GM21529 (cell line): Measurements from ENCODE around the gene CXXC4.
A peak's percentile ranks its signal among the peaks of the same experiment; 100 is the strongest.

Source experiments
- ATAC-seq: cut with Tn5 transposase; IDR thresholded peaks from one replicate; pipeline ENCODE4 v1.9.1; 2021; ENCODE audit not compliant: unreplicated experiment

CXXC4 gene

DNA sequence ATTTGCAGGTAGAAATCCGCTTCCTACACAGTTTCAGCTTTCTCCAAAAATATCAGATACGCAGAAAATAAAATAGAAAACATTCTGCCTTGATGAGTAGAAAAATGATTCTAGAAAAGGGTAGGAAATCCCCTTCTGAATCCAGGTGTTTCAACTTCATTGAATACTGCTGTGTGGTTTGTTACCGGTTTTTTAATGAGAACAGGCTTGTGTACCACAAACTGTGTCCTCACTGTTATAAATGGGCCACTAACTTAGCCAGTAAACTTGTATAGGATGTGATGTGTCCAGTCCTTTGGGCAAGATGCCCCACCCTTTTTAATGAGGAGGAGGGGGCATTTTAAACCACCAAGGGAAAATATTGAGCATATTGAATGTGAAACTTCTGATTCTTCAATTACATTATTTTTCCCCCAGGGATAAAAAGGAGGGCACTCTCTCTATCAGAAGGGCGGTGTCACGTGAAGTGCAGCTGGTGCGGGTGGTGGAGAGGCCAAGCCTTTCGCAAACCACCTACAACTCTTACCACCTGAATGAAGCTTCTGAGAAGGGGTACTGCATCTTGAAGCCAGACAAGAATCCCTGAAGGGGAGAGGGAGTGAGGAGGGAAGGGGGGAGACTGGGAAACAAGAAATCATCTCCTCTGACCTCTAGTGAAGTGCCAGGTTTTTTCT lies 4.5 kb downstream of the CXXC4 start:
- peak; percentile 34 for ATAC-seq

DNA sequence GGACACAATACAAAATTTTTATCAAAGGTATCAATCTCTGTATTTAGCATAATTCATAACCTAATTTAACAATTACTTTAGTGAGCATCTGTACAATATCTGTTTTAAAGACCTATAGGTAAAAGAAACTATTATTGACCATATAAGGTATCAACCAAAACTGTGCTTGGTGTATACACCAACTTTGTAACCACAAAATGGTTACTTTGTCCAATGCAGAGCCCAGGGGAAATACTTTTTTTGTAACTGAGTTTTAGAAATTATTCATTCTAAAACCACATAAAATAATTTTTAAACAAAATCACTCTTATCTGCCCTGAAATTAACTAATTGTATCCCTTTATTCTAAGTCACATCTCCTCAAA lies 5.0 kb downstream of the CXXC4 start:
- peak; percentile 25 for ATAC-seq

- no peak for ATAC-seq
Measured at GRCh38 chr4:104488151-104488550, 6.5 kb downstream of the CXXC4 start.

DNA sequence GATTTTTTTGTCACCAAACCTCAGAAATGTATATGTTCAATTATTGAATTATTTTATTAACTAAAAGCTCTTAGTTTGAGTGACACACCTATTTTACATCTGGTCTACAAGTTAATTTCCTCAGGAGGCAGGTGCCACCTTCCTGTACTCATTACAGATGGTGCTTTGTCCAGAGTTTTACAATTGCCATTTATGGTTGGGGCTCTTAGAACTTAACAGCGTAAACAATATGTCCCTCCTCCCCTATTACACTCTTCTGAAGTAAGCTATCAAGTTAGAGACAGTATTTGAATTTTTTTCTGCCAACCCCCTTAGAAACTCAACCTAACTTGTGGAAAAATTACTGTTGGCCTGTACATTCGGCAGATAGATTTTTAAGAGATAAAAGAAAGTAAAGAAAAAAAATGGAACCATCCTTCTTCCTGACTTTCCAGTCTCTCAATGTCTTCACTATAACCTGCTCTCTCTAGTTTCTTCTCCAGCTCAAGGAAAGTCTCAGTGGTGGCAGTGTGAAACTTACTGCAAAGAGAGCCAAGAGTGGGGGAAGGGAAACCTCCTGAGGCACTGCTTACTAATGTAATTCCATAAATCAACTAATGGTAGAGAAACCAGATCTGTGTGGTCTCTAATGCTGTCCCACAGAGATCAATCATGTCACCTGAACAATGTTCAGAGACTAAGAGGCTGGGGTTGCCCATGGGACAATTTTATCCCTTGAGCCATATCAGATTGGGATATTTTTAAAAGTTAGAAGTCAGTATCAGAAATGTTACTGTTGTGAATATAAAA lies 7.8 kb downstream of the CXXC4 start:
- ATAC-seq: no peak

DNA sequence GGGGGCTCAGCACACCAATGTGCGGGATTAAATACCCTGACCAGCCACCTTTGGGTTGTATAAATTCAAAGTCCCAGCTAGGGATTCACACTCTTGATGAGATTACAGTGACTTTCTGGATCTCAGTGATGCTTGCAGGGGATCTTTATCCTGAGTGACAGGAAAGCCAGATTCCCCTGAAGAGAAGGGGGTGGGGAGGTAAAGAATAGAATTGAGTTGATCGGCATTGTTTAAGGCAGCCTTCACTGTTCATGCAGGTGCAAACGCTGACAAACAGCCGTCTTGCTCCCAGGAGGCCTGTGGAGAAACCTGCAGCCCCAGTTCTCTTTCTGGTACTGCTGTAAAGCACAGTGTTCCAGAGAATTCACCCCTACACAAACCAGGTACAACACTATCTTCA lies 19.0 kb downstream of the CXXC4 start:
- ATAC-seq: no peak

- ATAC-seq: no peak
Measured at GRCh38 chr4:104472766-104473165, 21.9 kb downstream of the CXXC4 start.

DNA sequence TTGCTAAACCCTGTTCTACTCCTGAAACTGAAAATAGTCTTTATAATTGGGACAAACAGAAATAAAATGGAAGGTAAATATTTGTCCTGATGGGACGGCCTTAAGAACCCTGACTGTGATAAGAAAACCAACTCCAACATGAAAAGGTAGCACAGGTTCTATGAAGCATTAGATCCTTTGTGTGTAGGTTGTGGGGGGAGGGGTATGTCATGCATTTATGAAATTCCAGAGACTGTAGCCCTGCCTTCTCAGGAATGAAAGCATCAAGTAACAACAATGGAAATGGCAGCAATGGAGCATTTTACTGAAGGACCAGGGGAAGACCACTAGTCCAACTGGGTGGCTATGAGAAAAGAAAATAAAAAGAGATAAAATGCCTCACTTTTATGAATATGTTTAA lies 23.9 kb downstream of the CXXC4 start:
- ATAC-seq: no peak

- no peak for ATAC-seq
Measured at GRCh38 chr4:104469794-104470193, 24.9 kb downstream of the CXXC4 start.

- ATAC-seq: no peak
Measured at GRCh38 chr4:104465619-104466018, 29.1 kb downstream of the CXXC4 start.

DNA sequence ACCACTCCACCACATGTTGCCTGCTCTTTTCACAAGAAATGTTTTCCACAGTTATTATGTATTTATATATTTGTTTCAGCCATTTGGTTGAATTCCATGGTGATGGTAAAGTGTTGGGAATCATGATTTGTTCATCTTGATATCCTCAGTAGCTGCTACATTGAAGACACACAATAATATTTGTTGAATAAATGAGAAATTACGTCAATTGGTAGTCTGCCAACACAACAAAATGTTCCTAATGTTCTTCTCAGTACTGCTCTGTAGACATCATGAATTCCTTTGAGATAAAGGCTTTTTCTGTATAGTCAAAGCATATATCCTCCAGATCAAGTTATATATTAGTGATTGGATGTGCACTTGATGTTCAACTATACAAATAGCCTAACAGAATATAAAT lies 29.5 kb downstream of the CXXC4 start:
- no peak for ATAC-seq

- ATAC-seq: no peak
Measured at GRCh38 chr4:104462641-104463040, 32.1 kb downstream of the CXXC4 start.

DNA sequence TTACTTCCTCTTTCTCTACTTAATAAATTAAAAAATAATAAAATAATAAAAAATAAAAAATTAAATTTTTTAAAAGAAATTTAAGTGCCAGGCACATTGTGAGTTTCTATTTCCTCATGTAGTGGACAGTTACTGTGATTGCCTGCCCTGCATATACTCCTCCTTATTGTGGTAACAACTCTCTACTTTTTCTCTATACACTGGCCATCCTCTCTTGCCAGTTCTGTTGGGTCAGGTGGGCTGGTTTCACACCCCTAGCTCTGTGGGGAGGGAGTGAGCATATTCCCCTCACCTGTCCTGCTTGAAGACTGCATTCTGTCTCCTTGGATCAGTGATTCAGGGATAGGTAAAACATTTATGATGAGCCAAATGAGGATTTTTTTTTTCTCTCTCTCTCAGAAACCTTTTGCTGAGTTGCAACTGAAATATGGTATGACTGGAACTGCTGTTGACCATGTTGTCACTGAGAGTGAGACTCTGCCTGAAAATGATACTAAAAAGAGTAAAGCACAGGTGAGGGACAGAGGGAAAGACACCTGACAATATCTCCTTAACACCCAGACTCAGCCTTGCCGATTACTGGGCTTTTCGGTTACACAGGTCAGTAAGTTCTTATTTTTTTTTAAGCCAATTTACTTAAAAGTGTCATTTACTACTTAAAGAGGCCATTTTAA lies 37.2 kb downstream of the CXXC4 start:
- ATAC-seq: peak; percentile 90

GRCh38 chr4:104451573-104451972 lies 43.1 kb downstream of the CXXC4 start:
- ATAC-seq: peak; percentile 61

GRCh38 chr4:104449537-104449936 lies 45.2 kb downstream of the CXXC4 start:
- no peak for ATAC-seq

DNA sequence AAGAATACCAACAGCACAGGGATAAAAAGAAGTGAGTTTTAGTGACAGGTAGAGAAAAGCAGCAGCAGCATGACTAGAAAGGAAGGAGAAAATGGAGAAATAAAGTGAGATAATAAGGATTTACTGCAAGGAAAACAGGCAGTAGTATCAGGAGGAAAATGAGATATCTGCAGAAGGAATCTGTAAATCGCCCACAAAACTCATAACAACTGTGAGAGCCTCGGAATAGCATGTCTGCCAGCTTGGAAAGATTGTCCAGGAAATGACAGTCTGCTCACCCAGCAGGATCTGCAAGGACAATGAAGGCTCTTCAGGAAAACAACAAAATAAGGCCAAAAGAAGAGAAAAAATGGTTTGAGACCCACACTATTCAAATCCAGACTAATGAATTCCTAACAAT lies 47.4 kb downstream of the CXXC4 start:
- ATAC-seq: no peak

- no peak for ATAC-seq
Measured at GRCh38 chr4:104446431-104447278, 48.0 kb downstream of the CXXC4 start.

DNA sequence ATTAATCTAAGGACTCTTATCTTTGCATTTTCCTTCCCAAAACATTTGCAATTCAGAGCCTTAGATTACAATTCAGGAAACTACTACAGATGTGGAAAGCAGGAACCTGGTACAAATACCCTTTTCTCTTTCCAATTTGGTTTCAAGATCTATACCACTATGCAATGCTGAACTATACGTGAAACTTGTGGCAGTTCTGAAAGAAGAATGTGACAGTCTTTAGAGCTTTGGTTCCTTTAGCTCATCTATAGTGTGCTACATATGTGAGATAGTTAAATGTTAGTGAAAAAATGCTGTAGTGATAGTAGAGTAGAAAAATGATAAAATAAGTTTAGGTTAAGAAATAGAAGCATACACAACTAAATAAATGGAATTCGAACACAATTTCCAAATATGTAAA lies 50.0 kb downstream of the CXXC4 start:
- ATAC-seq: peak; percentile 55

DNA sequence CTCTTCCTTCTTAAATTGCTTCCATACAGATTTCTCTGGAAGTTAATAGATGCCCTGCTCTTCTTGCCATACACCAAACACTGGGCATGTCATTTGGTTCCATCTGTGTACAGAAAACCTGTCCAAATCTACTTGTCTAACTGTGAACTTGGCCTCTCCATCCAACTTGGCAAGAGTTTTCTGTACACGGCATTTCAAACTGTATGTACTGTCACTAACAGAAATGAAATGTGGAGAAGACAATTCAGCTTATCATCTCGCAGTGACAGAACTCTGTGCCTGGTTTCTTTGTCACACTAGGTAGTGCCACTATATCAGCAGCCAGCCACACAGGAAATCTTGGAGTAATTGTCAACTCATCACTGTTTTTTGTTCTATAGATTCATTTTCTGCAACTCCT lies 58.2 kb downstream of the CXXC4 start:
- no peak for ATAC-seq

- ATAC-seq: no peak
Measured at GRCh38 chr4:104429150-104429741, 65.4 kb downstream of the CXXC4 start.

DNA sequence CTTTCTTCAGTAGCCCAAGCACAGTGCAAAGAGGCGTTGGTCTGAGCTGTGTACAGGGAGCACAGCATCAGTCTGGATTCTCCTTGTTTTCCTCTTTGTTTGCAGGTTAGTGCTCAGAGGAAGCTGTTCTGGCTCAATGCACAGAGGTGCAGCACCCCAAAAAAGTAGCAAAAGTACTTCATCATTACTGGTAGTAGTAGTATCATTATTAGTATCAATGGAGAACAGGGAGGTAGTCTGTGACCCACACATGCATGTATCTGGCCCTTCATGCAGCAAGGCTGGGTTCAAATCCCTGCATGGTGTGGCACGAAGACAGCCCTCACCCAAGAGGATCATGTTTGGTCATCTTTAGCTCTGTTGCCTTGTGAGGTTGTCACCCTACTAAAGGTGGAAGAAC lies 68.7 kb downstream of the CXXC4 start:
- ATAC-seq: peak; percentile 53

GRCh38 chr4:104424989-104425388 lies 69.7 kb downstream of the CXXC4 start:
- ATAC-seq: no peak
